GM12892 (cell line): ENCODE measurements around the gene ARMH1.
A peak's percentile ranks its signal among the peaks of the same experiment; 100 is the strongest.

ENCODE experiments used
- DNase-seq: peaks from one replicate; pipeline ENCODE4 v3.0.0; 2011; ENCODE audit not compliant: insufficient read length
- FAIRE-seq: peaks from 2 replicates; lab custom pipeline; 2011; peaks lifted over from hg19 to GRCh38; lab: Jason Lieb, UNC
- POLR2A ChIP-seq: IDR thresholded peaks from 2 replicates; pipeline ENCODE4 v1.6.1; 2011; ENCODE audit warnings: low read depth, low read length, control low read depth
- POLR2AphosphoS5 ChIP-seq: IDR thresholded peaks from 2 replicates; pipeline ENCODE4 v1.6.1; 2011; ENCODE audit warnings: low read depth, low read length, control low read depth
- TAF1 ChIP-seq: IDR thresholded peaks from 2 replicates; pipeline ENCODE4 v1.6.1; 2011; ENCODE audit warnings: low read depth, mild to moderate bottlenecking, control low read depth, low read length, borderline replicate concordance

Gene ARMH1

GRCh38 chr1:44675186-44675585, 672 bp downstream of the ARMH1 start:
- TF ChIP-seq POLR2A, result no peak
- TF ChIP-seq POLR2AphosphoS5, result no peak
- no peak for FAIRE-seq
- DNase-seq, result no peak

GRCh38 chr1:44676484-44677200, 2.1 kb downstream of the ARMH1 start:
- FAIRE-seq, result peak; percentile 30
- no peak for DNase-seq
- TF ChIP-seq POLR2A, result no peak
- TF ChIP-seq POLR2AphosphoS5, result no peak
- TF ChIP-seq TAF1, result no peak

DNA sequence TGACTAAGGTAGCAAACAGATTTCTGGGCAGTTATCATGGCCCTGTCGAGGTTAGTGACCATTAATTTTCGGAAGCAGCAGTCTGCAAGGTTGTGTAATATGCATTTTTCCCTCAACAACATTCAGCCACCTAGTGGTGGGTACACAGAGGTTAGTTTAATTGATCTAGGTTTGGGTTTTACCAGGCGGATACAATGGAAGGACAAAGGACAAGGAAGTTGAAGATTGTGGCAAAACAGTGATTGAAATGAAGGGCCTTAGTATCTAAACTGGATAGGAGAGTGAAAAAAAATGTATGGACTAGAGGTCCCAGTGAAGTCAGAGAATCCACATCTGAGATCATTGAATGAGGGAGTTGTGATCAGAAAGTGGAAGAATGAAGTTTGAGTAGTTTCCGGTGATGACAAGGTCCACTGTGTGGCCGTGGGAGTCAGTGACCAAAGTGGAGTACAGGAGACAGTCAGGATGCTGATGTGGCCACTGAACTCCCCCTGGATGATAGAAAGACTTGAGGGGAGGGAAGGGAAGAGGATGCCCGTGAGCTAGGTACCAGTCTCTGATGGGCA, 2.8 kb downstream of the ARMH1 start:
- no peak for DNase-seq
- FAIRE-seq, result peak; percentile 78
- TF ChIP-seq POLR2A (no peak), POLR2AphosphoS5 (no peak), TAF1 (no peak)

GRCh38 chr1:44678120-44678519, 3.6 kb downstream of the ARMH1 start:
- TF ChIP-seq TAF1 (no peak), POLR2AphosphoS5 (no peak), POLR2A (no peak)
- FAIRE-seq (no peak), DNase-seq (no peak)

- TF ChIP-seq TAF1, result no peak
- no peak for TF ChIP-seq POLR2A
- no peak for TF ChIP-seq POLR2AphosphoS5
- FAIRE-seq (no peak), DNase-seq (no peak)
Observed at GRCh38 chr1:44678626-44679025, 4.1 kb downstream of the ARMH1 start.

- no peak for DNase-seq
- TF ChIP-seq POLR2A (no peak), POLR2AphosphoS5 (no peak), TAF1 (no peak)
- no peak for FAIRE-seq
Observed at GRCh38 chr1:44679468-44679867, 5.0 kb downstream of the ARMH1 start.

GRCh38 chr1:44681905-44682882, 7.7 kb downstream of the ARMH1 start:
- TF ChIP-seq POLR2AphosphoS5, result no peak
- TF ChIP-seq TAF1, result no peak
- TF ChIP-seq POLR2A, result no peak
- DNase-seq (no peak), FAIRE-seq (no peak)

GRCh38 chr1:44682883-44683265, 8.4 kb downstream of the ARMH1 start:
- no peak for DNase-seq
- FAIRE-seq, result no peak

GRCh38 chr1:44684525-44684924, 10.0 kb downstream of the ARMH1 start:
- peak; percentile 53 for DNase-seq
- FAIRE-seq, result peak; percentile 95
- TF ChIP-seq POLR2AphosphoS5, result peak; percentile 56; the same call in 1 of the 2 replicates
- TF ChIP-seq TAF1, result no peak; the same call in 1 of the 2 replicates
- TF ChIP-seq POLR2A, result 0 out of 2 replicates have a peak, but pooled peaks have one; percentile 21

More at GRCh38 chr1:44682883-44683265, 8.4 kb downstream of the ARMH1 start:
- no peak for TF ChIP-seq TAF1
- no peak for TF ChIP-seq POLR2AphosphoS5
- TF ChIP-seq POLR2A, result no peak

DNA sequence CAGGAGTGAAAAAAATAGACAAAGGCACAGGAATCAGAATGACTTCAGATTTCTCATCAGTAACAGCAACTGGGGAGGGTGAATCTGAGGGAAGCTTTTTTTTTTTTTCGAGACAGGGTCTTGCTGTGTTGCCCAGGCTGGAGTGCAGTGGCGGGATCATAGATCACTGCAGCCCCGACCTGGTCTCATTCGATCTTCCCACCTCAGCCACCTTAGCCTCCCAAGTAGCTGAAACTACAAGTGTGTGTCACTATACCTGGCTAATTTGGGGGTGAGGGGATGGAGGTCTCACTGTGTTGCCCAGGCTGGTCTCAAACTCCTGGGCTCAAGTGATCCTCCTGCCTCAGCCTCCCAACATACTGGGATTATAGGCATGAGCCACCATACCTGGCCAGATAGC, 10.7 kb downstream of the ARMH1 start:
- FAIRE-seq (no peak), DNase-seq (no peak)
- TF ChIP-seq TAF1, result no peak
- no peak for TF ChIP-seq POLR2A
- no peak for TF ChIP-seq POLR2AphosphoS5

DNA sequence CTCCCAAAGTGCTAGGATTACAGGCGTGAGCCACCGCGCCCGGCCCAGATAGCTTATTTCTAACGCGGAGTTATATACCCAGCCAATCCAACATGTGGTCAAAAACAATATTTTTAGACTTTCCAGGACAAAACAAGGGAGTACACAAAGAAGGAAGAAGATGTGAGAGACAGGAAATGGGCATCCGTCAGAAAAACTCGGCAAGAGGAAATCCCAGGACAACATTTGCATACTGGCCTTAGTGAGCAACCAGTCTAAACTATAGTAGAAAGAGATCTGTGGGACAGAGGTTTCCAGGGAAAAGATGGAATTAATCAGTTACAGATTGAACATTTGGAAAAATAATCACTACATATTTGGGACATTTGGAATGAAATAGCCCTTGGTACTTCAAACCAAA, 11.4 kb downstream of the ARMH1 start:
- DNase-seq (no peak), FAIRE-seq (no peak)
- TF ChIP-seq POLR2AphosphoS5 (no peak), POLR2A (no peak), TAF1 (no peak)
